C4-2B (cell line): ENCODE results near the gene MEA1.

ENCODE experiments used
- ZFX ChIP-seq: fragments of 450-650 bp; IDR thresholded peaks from 2 replicates; pipeline ENCODE4 v1.6.1; 2017
- TF ChIP-seq, protein P1 (sequence below): fragments of 450-650 bp; conservative IDR thresholded peaks from 2 replicates; pipeline ENCODE4 v1.5.1; 2017; ENCODE audit warnings: mild to moderate bottlenecking

DNA sequence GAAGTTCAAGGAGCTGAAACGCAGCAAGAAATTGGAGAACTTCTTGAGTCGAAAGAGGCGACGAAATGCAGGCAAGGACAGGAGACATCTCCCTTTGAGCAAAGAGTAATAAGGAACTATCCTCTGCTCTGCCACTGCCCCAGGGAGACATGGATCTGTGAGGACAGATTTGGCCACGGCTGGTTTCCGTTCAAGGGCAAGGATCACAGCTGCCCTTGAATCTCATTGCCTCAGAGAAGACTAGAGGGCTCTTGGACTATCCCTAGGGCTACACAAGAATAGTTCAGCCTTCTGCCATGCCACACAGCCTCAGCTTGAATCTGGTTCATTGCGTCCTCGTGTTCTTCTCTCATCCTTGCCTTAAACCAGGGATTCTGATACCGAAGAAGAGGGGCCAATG is 15.4 kb upstream of the MEA1 start:
- TF ChIP-seq, protein P1, sequence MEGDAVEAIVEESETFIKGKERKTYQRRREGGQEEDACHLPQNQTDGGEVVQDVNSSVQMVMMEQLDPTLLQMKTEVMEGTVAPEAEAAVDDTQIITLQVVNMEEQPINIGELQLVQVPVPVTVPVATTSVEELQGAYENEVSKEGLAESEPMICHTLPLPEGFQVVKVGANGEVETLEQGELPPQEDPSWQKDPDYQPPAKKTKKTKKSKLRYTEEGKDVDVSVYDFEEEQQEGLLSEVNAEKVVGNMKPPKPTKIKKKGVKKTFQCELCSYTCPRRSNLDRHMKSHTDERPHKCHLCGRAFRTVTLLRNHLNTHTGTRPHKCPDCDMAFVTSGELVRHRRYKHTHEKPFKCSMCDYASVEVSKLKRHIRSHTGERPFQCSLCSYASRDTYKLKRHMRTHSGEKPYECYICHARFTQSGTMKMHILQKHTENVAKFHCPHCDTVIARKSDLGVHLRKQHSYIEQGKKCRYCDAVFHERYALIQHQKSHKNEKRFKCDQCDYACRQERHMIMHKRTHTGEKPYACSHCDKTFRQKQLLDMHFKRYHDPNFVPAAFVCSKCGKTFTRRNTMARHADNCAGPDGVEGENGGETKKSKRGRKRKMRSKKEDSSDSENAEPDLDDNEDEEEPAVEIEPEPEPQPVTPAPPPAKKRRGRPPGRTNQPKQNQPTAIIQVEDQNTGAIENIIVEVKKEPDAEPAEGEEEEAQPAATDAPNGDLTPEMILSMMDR: no peak
- no peak for TF ChIP-seq ZFX
